Lung (tissue), 12 donors: ENCODE measurements around the gene DUSP22. TPM values are rescaled to one million over a fixed set of nuclear protein-coding genes. Genes with fewer than 3 reads are reported as not detected.

ENCODE experiments used
- ATAC-seq: fragments of 200-7000 bp; cut with Tn5 transposase; one replicate; pipeline ENCODE4 v1.9.1; 2020; ENCODE audit warnings: moderate number of reproducible peaks; ENCODE audit not compliant: insufficient read depth, low FRiP score
- DNase-seq, 3 donors: peaks; one replicate each; pipeline ENCODE4 v3.0.0-alpha.2; 2013 to 2017
- H3K27ac ChIP-seq, 2 donors: one replicate each; pipeline ENCODE4 v1.5.1; 2013; ENCODE audit warnings: mild to moderate bottlenecking in 2 of 2, moderate library complexity in 2 of 2, control low read depth in 1 of 2, inconsistent platforms in 1 of 2, low read depth in 1 of 2, low read length in 1 of 2
- H3K27me3 ChIP-seq, 3 donors: one replicate each; pipeline ENCODE4 v1.5.1; 2013; ENCODE audit warnings: low read length in 2 of 3; ENCODE audit not compliant: control insufficient read depth in 3 of 3, insufficient read depth in 3 of 3
- H3K36me3 ChIP-seq, 4 donors: one replicate each; pipeline ENCODE4 v1.5.1; 2013; ENCODE audit warnings: low read length in 4 of 4, mild to moderate bottlenecking in 1 of 4, moderate library complexity in 1 of 4; ENCODE audit not compliant: control insufficient read depth in 4 of 4, insufficient read depth in 4 of 4
- H3K4me1 ChIP-seq, 5 donors: one replicate each; pipeline ENCODE4 v1.5.1; 2013; ENCODE audit warnings: low read length in 5 of 5, mild to moderate bottlenecking in 2 of 5, moderate library complexity in 1 of 5; ENCODE audit not compliant: control insufficient read depth in 5 of 5, insufficient read depth in 5 of 5
- H3K4me3 ChIP-seq: one replicate; pipeline ENCODE4 v1.5.1; 2013; ENCODE audit warnings: mild to moderate bottlenecking, control low read depth, moderate library complexity
- H3K9ac ChIP-seq, 2 donors: one replicate each; pipeline ENCODE4 v1.5.1; 2013; ENCODE audit warnings: low read length in 2 of 2, control low read depth in 1 of 2; ENCODE audit not compliant: insufficient read depth in 1 of 2
- H3K9me3 ChIP-seq, 4 donors: one replicate each; pipeline ENCODE4 v1.5.1; 2013; ENCODE audit warnings: low read length in 3 of 4, mild to moderate bottlenecking in 1 of 4, moderate library complexity in 1 of 4; ENCODE audit not compliant: control insufficient read depth in 4 of 4, insufficient read depth in 3 of 4
- whole genome bisulfite sequencing, 2 donors: extraction: QIAGEN DNeasy Blood & Tissue Kit; methylation state at CpG; one replicate each; pipeline ENCODE4 v1.1.7; 2013; 5-methylcytosine and 5-hydroxymethylcytosine counted together
- polyA plus RNA-seq, 2 donors: library from polyadenylated mRNA; stranded (reverse); fragments of 200-250 nt; gene quantifications; one replicate each; pipeline ENCODE4 v1.2.1, GENCODE V29; 2013
- total RNA-seq, 2 donors: library from RNA; depleted of rRNA in 1 of 2; stranded (reverse); fragments of >200 nt in 1 of 2; gene quantifications; one replicate each; pipeline ENCODE4 v1.2.1, GENCODE V29; 2014 to 2021
- TF ChIP-seq, protein P1 (sequence below): IDR thresholded peaks from 2 replicates; pipeline ENCODE4 v1.5.1; 2012; ENCODE audit warnings: mild to moderate bottlenecking; ENCODE audit errors: control extremely low read depth, extremely low read depth
- donor health status: control.
- donor health status: control.
- donor health status: Bipolar disorder and iron deficiency.
- donor health status: healthy.
- donor health status: DM: yes; HTN: yes; CAD: no.

The DUSP22 gene
- total and polyA plus RNA-seq, 4 donors = 38.9 to 51.1 (median 43.8) TPM

DNA sequence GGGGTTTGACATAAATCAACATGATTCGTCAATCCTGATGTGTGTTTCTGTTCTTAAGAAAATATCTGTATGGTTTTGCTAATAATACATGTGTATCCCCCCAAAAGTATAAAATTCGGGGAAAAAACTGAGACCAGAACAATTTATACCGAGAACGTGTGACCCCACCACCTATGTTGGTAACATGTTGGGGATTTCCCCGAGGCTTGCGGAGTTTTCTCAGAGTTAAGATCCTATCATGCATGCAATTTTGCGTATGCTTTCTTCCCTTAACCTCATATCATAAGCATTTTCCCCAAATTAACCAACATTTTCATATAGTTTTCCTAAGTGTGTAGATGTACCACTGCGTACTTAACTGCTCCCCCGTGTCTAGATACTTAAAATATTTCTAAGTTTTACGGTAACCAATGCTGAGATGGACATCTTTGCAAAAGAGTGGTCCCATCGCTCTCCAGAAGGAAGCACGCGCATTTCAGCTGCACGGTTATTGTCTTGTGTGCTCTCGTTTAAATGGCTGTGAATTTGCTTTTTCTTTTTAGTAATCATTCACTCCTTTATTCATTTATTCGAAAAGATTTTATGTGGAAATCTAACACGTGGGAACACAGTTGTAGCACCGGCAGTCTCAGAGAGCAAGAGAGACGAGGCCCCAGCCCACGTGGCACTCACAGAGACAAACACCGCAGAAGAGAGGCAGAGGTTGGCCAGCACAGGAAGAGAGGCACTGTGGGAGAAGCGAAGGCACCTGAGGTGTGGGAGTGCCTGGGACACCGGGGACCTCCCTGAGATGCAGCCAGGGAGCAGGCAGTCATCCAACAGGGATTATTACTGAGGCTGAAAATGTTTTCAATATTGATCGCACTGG, 86.0 kb downstream of the DUSP22 start:
- H3K27me3 ChIP-seq = no peaks in the 10 kb centered on the region
- ATAC-seq (no peak), DNase-seq (no peak)
- H3K36me3 ChIP-seq = no peaks in the 10 kb centered on the region
- H3K4me1 ChIP-seq = peaks cover 0 to 9% (median 3%) of the 10 kb centered on the region in 5 donors
- H3K9me3 ChIP-seq = no peaks in the 10 kb centered on the region
- H3K9ac ChIP-seq = no peak overlapping the region
- H3K27ac ChIP-seq = no peak overlapping the region
- H3K4me3 ChIP-seq = no peak overlapping the region
- TF ChIP-seq, protein P1, sequence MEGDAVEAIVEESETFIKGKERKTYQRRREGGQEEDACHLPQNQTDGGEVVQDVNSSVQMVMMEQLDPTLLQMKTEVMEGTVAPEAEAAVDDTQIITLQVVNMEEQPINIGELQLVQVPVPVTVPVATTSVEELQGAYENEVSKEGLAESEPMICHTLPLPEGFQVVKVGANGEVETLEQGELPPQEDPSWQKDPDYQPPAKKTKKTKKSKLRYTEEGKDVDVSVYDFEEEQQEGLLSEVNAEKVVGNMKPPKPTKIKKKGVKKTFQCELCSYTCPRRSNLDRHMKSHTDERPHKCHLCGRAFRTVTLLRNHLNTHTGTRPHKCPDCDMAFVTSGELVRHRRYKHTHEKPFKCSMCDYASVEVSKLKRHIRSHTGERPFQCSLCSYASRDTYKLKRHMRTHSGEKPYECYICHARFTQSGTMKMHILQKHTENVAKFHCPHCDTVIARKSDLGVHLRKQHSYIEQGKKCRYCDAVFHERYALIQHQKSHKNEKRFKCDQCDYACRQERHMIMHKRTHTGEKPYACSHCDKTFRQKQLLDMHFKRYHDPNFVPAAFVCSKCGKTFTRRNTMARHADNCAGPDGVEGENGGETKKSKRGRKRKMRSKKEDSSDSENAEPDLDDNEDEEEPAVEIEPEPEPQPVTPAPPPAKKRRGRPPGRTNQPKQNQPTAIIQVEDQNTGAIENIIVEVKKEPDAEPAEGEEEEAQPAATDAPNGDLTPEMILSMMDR = no peak
- 88 to 90% methylated on average over 24 of the region's 24 CpGs for WGBS, 2 donors

DNA sequence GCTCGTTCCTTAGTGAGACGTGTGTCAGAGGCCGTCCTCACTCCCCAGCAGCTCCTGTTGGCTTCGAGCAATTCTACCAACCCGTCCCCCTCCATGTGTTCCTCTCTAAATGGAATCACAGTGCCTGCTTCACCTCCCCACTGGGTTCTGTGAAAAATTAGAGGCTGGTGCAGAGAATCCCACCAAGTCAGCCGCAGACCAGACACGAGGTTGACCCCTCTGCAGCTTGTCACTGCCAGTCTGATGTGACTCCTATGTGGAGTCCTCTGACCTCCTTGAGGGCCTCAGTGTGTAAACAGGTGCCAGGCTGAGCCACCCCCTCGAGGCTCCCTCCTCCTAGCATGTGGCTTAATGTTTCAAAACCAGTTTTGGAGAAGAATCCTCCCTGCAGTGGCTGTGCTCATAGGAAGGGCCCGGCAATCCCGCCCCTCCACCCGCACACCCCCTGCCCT, 86.7 kb downstream of the DUSP22 start:
- no peak for DNase-seq
- no peaks in the 10 kb centered on the region for H3K36me3 ChIP-seq
- no peaks in the 10 kb centered on the region for H3K27me3 ChIP-seq
- H3K9me3 ChIP-seq = no peaks in the 10 kb centered on the region
- ATAC-seq = no peak
- 78 to 83% methylated on average over 11 of the region's 11 CpGs for WGBS, 2 donors
- H3K4me3 ChIP-seq = no peak overlapping the region
- TF ChIP-seq, protein P1 = no peak
- H3K9ac ChIP-seq = no peak overlapping the region
- H3K4me1 ChIP-seq = peaks cover 0 to 3% (median 0%) of the 10 kb centered on the region in 5 donors
- H3K27ac ChIP-seq = no peak overlapping the region

- no peak overlapping the region for H3K27ac ChIP-seq
- WGBS, 2 donors = 65 to 74% methylated on average over 28 of the region's 28 CpGs
- H3K9ac ChIP-seq = no peak overlapping the region
- ATAC-seq = no peak
- no peaks in the 10 kb centered on the region for H3K27me3 ChIP-seq
- H3K4me3 ChIP-seq = no peak overlapping the region
- TF ChIP-seq, protein P1 = no peak
- H3K4me1 ChIP-seq = no peaks in the 10 kb centered on the region
- H3K9me3 ChIP-seq = no peaks in the 10 kb centered on the region
- H3K36me3 ChIP-seq = no peaks in the 10 kb centered on the region
- no peak for DNase-seq
Measured at GRCh38 chr6:379410-380181, 87.3 kb downstream of the DUSP22 start.
